Measurements from ENCODE around the gene KLHL3. TPM values are rescaled to one million over a fixed set of nuclear protein-coding genes. Genes with fewer than 3 reads are reported as not detected.

Gene KLHL3
- total and polyA plus RNA-seq, 4 donors = 0.91 to 8.8 (median 3.7) TPM

Small RNA genes within 50 kb of the gene (small RNA-seq; reads per million reads assigned to genes)
- gene MIR874 = 11.9 reads per million, percentile 95 among the genes with 10 or more reads in this experiment

Other genes with a start within 250 kb of the KLHL3 start
- under 1 TPM in 1 of 2 donors, not detected in 1; 0.17 TPM for gene SPOCK1, start 236.8 kb downstream of the KLHL3 start, total RNA-seq
- gene SPOCK1, start 236.8 kb downstream of the KLHL3 start, polyA plus RNA-seq = under 1 TPM; 0.07 to 0.18 TPM
- 10 to 100 TPM in 1 of 2 donors, 1 to 10 TPM in 1; 4.9 to 12.9 TPM for gene HNRNPA0, start 18.3 kb upstream of the KLHL3 start, total RNA-seq
- gene HNRNPA0, start 18.3 kb upstream of the KLHL3 start, polyA plus RNA-seq = 10 to 100 TPM in 1 of 2 donors, 1 to 10 TPM in 1; 1.8 to 10.2 TPM
- 1 to 10 TPM in 1 of 2 donors, under 1 TPM in 1; 0.05 to 1.3 TPM for gene MYOT, start 131.8 kb upstream of the KLHL3 start, total RNA-seq
- gene MYOT, start 131.8 kb upstream of the KLHL3 start, polyA plus RNA-seq = under 1 TPM; 0.32 to 0.36 TPM
- gene PKD2L2, start 153.4 kb upstream of the KLHL3 start, total RNA-seq = under 1 TPM in 1 of 2 donors, not detected in 1; 0.08 TPM
- not detected for gene PKD2L2, start 153.4 kb upstream of the KLHL3 start, polyA plus RNA-seq

All from liver (tissue), 5 donors.